DMS53 (cell line): ENCODE data around the gene ZNF423.

ENCODE experiments used
- DNase-seq: peaks from one replicate; lab custom pipeline; 2025; lab: John Stamatoyannopoulos, UW

The ZNF423 gene

GRCh38 chr16:49492896-49493626 is 362.9 kb downstream of the ZNF423 start:
- no peak for DNase-seq

GRCh38 chr16:49491771-49492761 is 363.8 kb downstream of the ZNF423 start:
- peak; percentile 20 for DNase-seq

- DNase-seq: no peak
Observed at GRCh38 chr16:49491106-49491670, 364.7 kb downstream of the ZNF423 start.

- no peak for DNase-seq
Observed at GRCh38 chr16:49490321-49490705, 365.6 kb downstream of the ZNF423 start.

GRCh38 chr16:49489686-49490320 is 366.1 kb downstream of the ZNF423 start:
- DNase-seq: no peak

- no peak for DNase-seq
Observed at GRCh38 chr16:49488740-49489525, 367.0 kb downstream of the ZNF423 start.

- no peak for DNase-seq
Observed at GRCh38 chr16:49488336-49488735, 367.6 kb downstream of the ZNF423 start.

GRCh38 chr16:49487746-49488145 is 368.2 kb downstream of the ZNF423 start:
- DNase-seq: no peak

GRCh38 chr16:49486400-49486799 is 369.5 kb downstream of the ZNF423 start:
- DNase-seq: no peak

- DNase-seq: no peak
Observed at GRCh38 chr16:49485663-49486062, 370.2 kb downstream of the ZNF423 start.

- DNase-seq: no peak
Observed at GRCh38 chr16:49484936-49485335, 371.0 kb downstream of the ZNF423 start.

- DNase-seq: no peak
Observed at GRCh38 chr16:49484451-49484849, 371.5 kb downstream of the ZNF423 start.

- no peak for DNase-seq
Observed at GRCh38 chr16:49483651-49484450, 372.1 kb downstream of the ZNF423 start.

GRCh38 chr16:49483251-49483650 is 372.7 kb downstream of the ZNF423 start:
- DNase-seq: no peak

GRCh38 chr16:49482690-49483089 is 373.2 kb downstream of the ZNF423 start:
- no peak for DNase-seq

GRCh38 chr16:49478616-49479015 is 377.3 kb downstream of the ZNF423 start:
- no peak for DNase-seq

GRCh38 chr16:49478107-49478506 is 377.8 kb downstream of the ZNF423 start:
- no peak for DNase-seq

- DNase-seq: no peak
Observed at GRCh38 chr16:49477250-49477895, 378.5 kb downstream of the ZNF423 start.

- no peak for DNase-seq
Observed at GRCh38 chr16:49474741-49475140, 381.2 kb downstream of the ZNF423 start.

- no peak for DNase-seq
Observed at GRCh38 chr16:49473773-49474172, 382.1 kb downstream of the ZNF423 start.
